Stimulated activated naive CD8-positive, alpha-beta T cell treated with anti-CD3 and anti-CD28 coated beads, Interleukin-15, Interleukin-2, amounts not matched to agents 100 U/mL and 50 U/mL, for 24 hours (primary cell): Measurements from ENCODE around the gene CCDC85C.

Source experiments
- ATAC-seq: fragments of 150-1000 bp; cut with Tn5 transposase; one replicate; pipeline ENCODE4 v1.10.0; 2021
- DNase-seq: peaks from one replicate; pipeline ENCODE4 v3.0.0; 2021

Gene CCDC85C

GRCh38 chr14:99539491-99539890 lies 64.5 kb downstream of the CCDC85C start:
- DNase-seq (no peak), ATAC-seq (no peak)

GRCh38 chr14:99538733-99539132 lies 65.3 kb downstream of the CCDC85C start:
- ATAC-seq (no peak), DNase-seq (no peak)

GRCh38 chr14:99538275-99538674 lies 65.7 kb downstream of the CCDC85C start:
- DNase-seq, result no peak
- no peak for ATAC-seq

- DNase-seq (no peak), ATAC-seq (no peak)
Observed at GRCh38 chr14:99537399-99537798, 66.6 kb downstream of the CCDC85C start.

GRCh38 chr14:99535908-99536778 lies 67.9 kb downstream of the CCDC85C start:
- DNase-seq, result no peak
- ATAC-seq, result no peak

- ATAC-seq, result no peak
- no peak for DNase-seq
Observed at GRCh38 chr14:99535448-99535847, 68.6 kb downstream of the CCDC85C start.

GRCh38 chr14:99534863-99535262 lies 69.1 kb downstream of the CCDC85C start:
- DNase-seq (no peak), ATAC-seq (no peak)

GRCh38 chr14:99534333-99534732 lies 69.7 kb downstream of the CCDC85C start:
- ATAC-seq, result no peak
- DNase-seq, result no peak

GRCh38 chr14:99532310-99532709 lies 71.7 kb downstream of the CCDC85C start:
- no peak for ATAC-seq
- no peak for DNase-seq

GRCh38 chr14:99531251-99532096 lies 72.5 kb downstream of the CCDC85C start:
- ATAC-seq (no peak), DNase-seq (no peak)

- ATAC-seq (no peak), DNase-seq (no peak)
Observed at GRCh38 chr14:99530407-99531155, 73.4 kb downstream of the CCDC85C start.

- ATAC-seq (no peak), DNase-seq (no peak)
Observed at GRCh38 chr14:99529899-99530298, 74.1 kb downstream of the CCDC85C start.

GRCh38 chr14:99527427-99528076 lies 76.5 kb downstream of the CCDC85C start:
- no peak for ATAC-seq
- DNase-seq, result no peak

- no peak for ATAC-seq
Observed at GRCh38 chr14:99527026-99527425, 77.0 kb downstream of the CCDC85C start.

GRCh38 chr14:99525699-99526080 lies 78.3 kb downstream of the CCDC85C start:
- ATAC-seq, result no peak
- DNase-seq, result no peak

More at GRCh38 chr14:99527026-99527425, 77.0 kb downstream of the CCDC85C start:
- DNase-seq, result no peak

- DNase-seq, result no peak
Observed at GRCh38 chr14:99524804-99525698, 79.0 kb downstream of the CCDC85C start.

GRCh38 chr14:99524091-99524661 lies 79.8 kb downstream of the CCDC85C start:
- DNase-seq (no peak), ATAC-seq (no peak)

More at GRCh38 chr14:99524804-99525698, 79.0 kb downstream of the CCDC85C start:
- ATAC-seq, result no peak

GRCh38 chr14:99523704-99524055 lies 80.3 kb downstream of the CCDC85C start:
- DNase-seq, result no peak
- no peak for ATAC-seq

GRCh38 chr14:99522934-99523703 lies 80.9 kb downstream of the CCDC85C start:
- no peak for DNase-seq
- no peak for ATAC-seq

- ATAC-seq, result no peak
Observed at GRCh38 chr14:99522457-99522891, 81.5 kb downstream of the CCDC85C start.

More at GRCh38 chr14:99522457-99522891, 81.5 kb downstream of the CCDC85C start:
- DNase-seq, result no peak
